Activated T-cell treated with anti-CD3 and anti-CD28 coated beads, Interleukin-2, amount 50 U/mL, for 72 hours (primary cell): ENCODE measurements around the gene UAP1L1. TPM values are rescaled to one million over a fixed set of nuclear protein-coding genes. Genes with fewer than 3 reads are reported as not detected.
A peak's percentile ranks its signal among the peaks of the same experiment; 100 is the strongest.

Experiments used
- ATAC-seq, 2 donors: fragments of 150-1000 bp; cut with Tn5 transposase; replicated peaks in 1 of 2; 2 replicates each; pipeline ENCODE4 v1.10.0; 2021; ENCODE audit warnings: moderate library complexity in 2 of 2, mild to moderate bottlenecking in 1 of 2
- DNase-seq, 2 donors: peaks; one replicate each; pipeline ENCODE4 v3.0.0; 2021 to 2022; ENCODE audit warnings: mixed read lengths in 1 of 2
- H3K27ac Mint-ChIP-seq: one replicate; pipeline ENCODE4 v1.8.0; 2022; ENCODE audit warnings: mild to moderate bottlenecking, moderate library complexity, mixed read lengths
- H3K27me3 Mint-ChIP-seq: one replicate; pipeline ENCODE4 v1.8.0; 2022; ENCODE audit warnings: low read depth, mixed read lengths
- H3K36me3 Mint-ChIP-seq, 2 donors: one replicate each; pipeline ENCODE4 v1.8.0; 2022; ENCODE audit warnings: mixed read lengths in 2 of 2, mild to moderate bottlenecking in 1 of 2; ENCODE audit not compliant: insufficient read depth in 2 of 2
- H3K4me1 Mint-ChIP-seq: one replicate; pipeline ENCODE4 v1.8.0; 2022; ENCODE audit warnings: low read depth, mixed read lengths
- H3K4me3 Mint-ChIP-seq, 2 donors: one replicate each; pipeline ENCODE4 v1.8.0; 2022; ENCODE audit warnings: mild to moderate bottlenecking in 2 of 2, mixed read lengths in 2 of 2, moderate library complexity in 2 of 2
- H3K9me3 Mint-ChIP-seq, 2 donors: one replicate each; pipeline ENCODE4 v1.8.0; 2022; ENCODE audit warnings: mixed read lengths in 2 of 2
- total RNA-seq, 2 donors: library from RNA; stranded (reverse); gene quantifications; one replicate each; pipeline ENCODE4 v1.2.3, GENCODE V29; 2022

Gene UAP1L1
- total RNA-seq, 2 donors from 2014 or later = 13.6 to 14.3 TPM

GRCh38 chr9:137078701-137079400 lies 1.5 kb downstream of the UAP1L1 start:
- peak overlapping the region; percentile 79 to 83 for H3K4me3 Mint-ChIP-seq
- ATAC-seq (no peak), DNase-seq (no peak)
- H3K36me3 Mint-ChIP-seq = no peaks in the 10 kb centered on the region
- H3K4me1 Mint-ChIP-seq = peaks cover 8% of the 10 kb centered on the region
- no peaks in the 10 kb centered on the region for H3K27me3 Mint-ChIP-seq
- H3K27ac Mint-ChIP-seq = no peak overlapping the region
- H3K9me3 Mint-ChIP-seq = no peaks in the 10 kb centered on the region

- H3K4me3 Mint-ChIP-seq = peak overlapping the region in 1 of 2 donors; percentile 31
- H3K27me3 Mint-ChIP-seq = no peaks in the 10 kb centered on the region
- H3K27ac Mint-ChIP-seq = no peak overlapping the region
- no peaks in the 10 kb centered on the region for H3K36me3 Mint-ChIP-seq
- ATAC-seq = no peak
- peaks cover 10% of the 10 kb centered on the region for H3K4me1 Mint-ChIP-seq
- H3K9me3 Mint-ChIP-seq = no peaks in the 10 kb centered on the region
- DNase-seq = no peak
Measured at GRCh38 chr9:137079401-137079787, 2.1 kb downstream of the UAP1L1 start.

- no peak for ATAC-seq
- DNase-seq = no peak
- no peaks in the 10 kb centered on the region for H3K36me3 Mint-ChIP-seq
- H3K9me3 Mint-ChIP-seq = no peaks in the 10 kb centered on the region
- H3K27me3 Mint-ChIP-seq = no peaks in the 10 kb centered on the region
- peak overlapping the region in 1 of 2 donors; percentile 31 for H3K4me3 Mint-ChIP-seq
- H3K4me1 Mint-ChIP-seq = peaks cover 21% of the 10 kb centered on the region
- H3K27ac Mint-ChIP-seq = no peak overlapping the region
Measured at GRCh38 chr9:137080260-137081122, 3.2 kb downstream of the UAP1L1 start.

- Mint-ChIP-seq H3K9me3 (no peaks in the 10 kb centered on the region), H3K4me3 (no peak overlapping the region), H3K27me3 (no peaks in the 10 kb centered on the region), H3K36me3 (no peaks in the 10 kb centered on the region), H3K4me1 (peaks cover 27% of the 10 kb centered on the region), H3K27ac (no peak overlapping the region)
- no peak for DNase-seq
- ATAC-seq = no peak
Measured at GRCh38 chr9:137082222-137082924, 5.1 kb downstream of the UAP1L1 start.

- Mint-ChIP-seq H3K4me3 (no peak overlapping the region), H3K27me3 (no peaks in the 10 kb centered on the region), H3K4me1 (peaks cover 32% of the 10 kb centered on the region), H3K27ac (no peak overlapping the region), H3K36me3 (no peaks in the 10 kb centered on the region), H3K9me3 (no peaks in the 10 kb centered on the region)
- DNase-seq (no peak), ATAC-seq (no peak)
Measured at GRCh38 chr9:137082925-137083290, 5.6 kb downstream of the UAP1L1 start.

- DNase-seq (peak; percentile 59 to 72), ATAC-seq (peak; percentile 5 to 12)
- Mint-ChIP-seq H3K4me1 (peaks cover 38% of the 10 kb centered on the region), H3K9me3 (no peaks in the 10 kb centered on the region), H3K27ac (no peak overlapping the region), H3K4me3 (peak overlapping the region in 1 of 2 donors; percentile 19), H3K27me3 (no peaks in the 10 kb centered on the region), H3K36me3 (no peaks in the 10 kb centered on the region)
Measured at GRCh38 chr9:137083394-137084004, 6.2 kb downstream of the UAP1L1 start.

- H3K36me3 Mint-ChIP-seq = no peaks in the 10 kb centered on the region
- no peaks in the 10 kb centered on the region for H3K9me3 Mint-ChIP-seq
- no peak overlapping the region for H3K27ac Mint-ChIP-seq
- peak overlapping the region in 1 of 2 donors; percentile 37 for H3K4me3 Mint-ChIP-seq
- ATAC-seq = no peak
- no peak for DNase-seq
- H3K4me1 Mint-ChIP-seq = peaks cover 40% of the 10 kb centered on the region
- no peaks in the 10 kb centered on the region for H3K27me3 Mint-ChIP-seq
Measured at GRCh38 chr9:137084526-137084925, 7.2 kb downstream of the UAP1L1 start.

- Mint-ChIP-seq H3K4me3 (peak overlapping the region; percentile 79 to 93), H3K9me3 (no peaks in the 10 kb centered on the region), H3K4me1 (peaks cover 40% of the 10 kb centered on the region), H3K27ac (peak overlapping the region; percentile 96), H3K36me3 (no peaks in the 10 kb centered on the region), H3K27me3 (no peaks in the 10 kb centered on the region)
- DNase-seq = peak; percentile 50 to 58
- ATAC-seq = peak; percentile 0 to 4
Measured at GRCh38 chr9:137085920-137086530, 8.7 kb downstream of the UAP1L1 start.

GRCh38 chr9:137086531-137087408 lies 9.5 kb downstream of the UAP1L1 start, which contains the start of gene MAN1B1:
Gene MAN1B1, plus strand, starts transcription at chr9:137086985. Its CDS starts 15 bp downstream, at chr9:137087000.
- no peaks in the 10 kb centered on the region for H3K36me3 Mint-ChIP-seq
- DNase-seq = peak; percentile 99 to 100
- peaks cover 40% of the 10 kb centered on the region for H3K4me1 Mint-ChIP-seq
- peak within 1 kb of the TSS; percentile 96 for H3K27ac Mint-ChIP-seq
- no peaks in the 10 kb centered on the region for H3K27me3 Mint-ChIP-seq
- peak; percentile 83 to 89 for ATAC-seq
- H3K9me3 Mint-ChIP-seq = no peaks in the 10 kb centered on the region
- peak within 1 kb of the TSS; percentile 79 to 93 for H3K4me3 Mint-ChIP-seq

- ATAC-seq (peak in 1 of 2 donors; percentile 1), DNase-seq (no peak)
- Mint-ChIP-seq H3K27ac (peak overlapping the region; percentile 12), H3K27me3 (no peaks in the 10 kb centered on the region), H3K9me3 (no peaks in the 10 kb centered on the region), H3K4me1 (peaks cover 40% of the 10 kb centered on the region), H3K36me3 (no peaks in the 10 kb centered on the region), H3K4me3 (peak overlapping the region; percentile 67 to 92)
Measured at GRCh38 chr9:137087409-137087925, 10.2 kb downstream of the UAP1L1 start.

- no peaks in the 10 kb centered on the region for H3K9me3 Mint-ChIP-seq
- H3K4me3 Mint-ChIP-seq = peak overlapping the region; percentile 67 to 92
- ATAC-seq (no peak), DNase-seq (no peak)
- peaks cover 39% of the 10 kb centered on the region for H3K4me1 Mint-ChIP-seq
- H3K27ac Mint-ChIP-seq = peak overlapping the region; percentile 12
- no peaks in the 10 kb centered on the region for H3K36me3 Mint-ChIP-seq
- no peaks in the 10 kb centered on the region for H3K27me3 Mint-ChIP-seq
Measured at GRCh38 chr9:137088121-137088520, 10.8 kb downstream of the UAP1L1 start.
